Coronary artery (tissue), 2 donors: ENCODE measurements around the gene CDH13.

Experiments
- DNase-seq: peaks from one replicate; pipeline ENCODE4 v3.0.0-alpha.2; 2017; ENCODE audit warnings: low spot score
- H3K27ac ChIP-seq, 2 donors: fragments of 200-600 bp; sonication (generic); one replicate each; pipeline ENCODE4 v1.5.1; 2016 to 2019
- H3K4me3 ChIP-seq: fragments of 200-600 bp; sonication (generic); 2 replicates; pipeline ENCODE4 v1.5.1; 2016; ENCODE audit warnings: mild to moderate bottlenecking, moderate library complexity
- CTCF ChIP-seq: fragments of 200-600 bp; sonication (generic); IDR thresholded peaks from one replicate; pipeline ENCODE4 v1.5.1; 2019; ENCODE audit warnings: antibody characterized with exemption

Gene CDH13

GRCh38 chr16:83438326-83438725, 811.6 kb downstream of the CDH13 start:
- no peak for DNase-seq
- TF ChIP-seq CTCF = no peak
- H3K27ac ChIP-seq = no peak overlapping the region
- no peak overlapping the region for H3K4me3 ChIP-seq

- no peak overlapping the region for H3K4me3 ChIP-seq
- no peak overlapping the region for H3K27ac ChIP-seq
- no peak for DNase-seq
- TF ChIP-seq CTCF = no peak
These were observed 812.6 kb downstream of the CDH13 start for GRCh38 chr16:83439412-83439811.

GRCh38 chr16:83441517-83441916, 814.7 kb downstream of the CDH13 start:
- Histone ChIP-seq H3K27ac (no peak overlapping the region), H3K4me3 (no peak overlapping the region)
- no peak for TF ChIP-seq CTCF
- DNase-seq = no peak

GRCh38 chr16:83443972-83444371, 817.2 kb downstream of the CDH13 start:
- no peak for DNase-seq
- Histone ChIP-seq H3K27ac (no peak overlapping the region), H3K4me3 (no peak overlapping the region)
- TF ChIP-seq CTCF = no peak

- DNase-seq = no peak
- Histone ChIP-seq H3K27ac (no peak overlapping the region), H3K4me3 (no peak overlapping the region)
- no peak for TF ChIP-seq CTCF
These were observed 820.8 kb downstream of the CDH13 start for GRCh38 chr16:83447560-83447959.

GRCh38 chr16:83449861-83450260, 823.1 kb downstream of the CDH13 start:
- Histone ChIP-seq H3K27ac (no peak overlapping the region), H3K4me3 (no peak overlapping the region)
- no peak for DNase-seq
- TF ChIP-seq CTCF = no peak

- Histone ChIP-seq H3K27ac (no peak overlapping the region), H3K4me3 (no peak overlapping the region)
- DNase-seq = no peak
- TF ChIP-seq CTCF = no peak
These were observed 827.2 kb downstream of the CDH13 start for GRCh38 chr16:83453977-83454376.
